ENCODE data around the gene FOXP1.

DNA sequence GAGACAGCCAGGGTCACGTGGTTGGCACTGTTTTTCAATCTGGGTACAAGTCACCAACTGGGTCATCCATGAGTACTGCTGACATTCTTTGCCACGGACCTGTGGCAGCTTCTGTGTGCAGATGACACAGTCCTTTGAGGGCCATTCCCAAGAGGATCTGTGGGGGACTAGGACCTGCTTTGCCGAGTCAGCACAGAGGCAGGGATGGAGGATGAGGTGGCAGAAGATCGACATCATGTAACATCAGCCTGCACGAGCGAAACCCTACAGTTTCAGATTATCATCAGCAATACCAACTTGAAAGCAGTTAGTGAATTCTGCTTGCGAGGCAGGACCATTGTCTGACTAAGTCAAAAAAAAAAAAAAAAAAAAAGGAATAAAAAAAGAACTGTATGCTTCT, 227.7 kb downstream of the FOXP1 start:
- TF ChIP-seq, protein P1, sequence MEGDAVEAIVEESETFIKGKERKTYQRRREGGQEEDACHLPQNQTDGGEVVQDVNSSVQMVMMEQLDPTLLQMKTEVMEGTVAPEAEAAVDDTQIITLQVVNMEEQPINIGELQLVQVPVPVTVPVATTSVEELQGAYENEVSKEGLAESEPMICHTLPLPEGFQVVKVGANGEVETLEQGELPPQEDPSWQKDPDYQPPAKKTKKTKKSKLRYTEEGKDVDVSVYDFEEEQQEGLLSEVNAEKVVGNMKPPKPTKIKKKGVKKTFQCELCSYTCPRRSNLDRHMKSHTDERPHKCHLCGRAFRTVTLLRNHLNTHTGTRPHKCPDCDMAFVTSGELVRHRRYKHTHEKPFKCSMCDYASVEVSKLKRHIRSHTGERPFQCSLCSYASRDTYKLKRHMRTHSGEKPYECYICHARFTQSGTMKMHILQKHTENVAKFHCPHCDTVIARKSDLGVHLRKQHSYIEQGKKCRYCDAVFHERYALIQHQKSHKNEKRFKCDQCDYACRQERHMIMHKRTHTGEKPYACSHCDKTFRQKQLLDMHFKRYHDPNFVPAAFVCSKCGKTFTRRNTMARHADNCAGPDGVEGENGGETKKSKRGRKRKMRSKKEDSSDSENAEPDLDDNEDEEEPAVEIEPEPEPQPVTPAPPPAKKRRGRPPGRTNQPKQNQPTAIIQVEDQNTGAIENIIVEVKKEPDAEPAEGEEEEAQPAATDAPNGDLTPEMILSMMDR (IDR thresholded peaks at IDR 0.05), result no peak
- TF ChIP-seq EZH2 (IDR thresholded peaks at IDR 0.05; ENCODE audit: borderline replicate concordance, insufficient read depth, low read depth, low read length, poor library complexity, severe bottlenecking), result no peak

Data from B cell (primary cell).